Trophoblast cell (in vitro differentiated cells and primary cell): ENCODE results near the gene QSOX2.

Experiments
- DNase-seq, 2 donors: peaks; one replicate each; pipeline ENCODE4 v3.0.0-alpha.2; 2016
- H2AFZ ChIP-seq: 2 replicates; pipeline ENCODE4 v1.6.1; 2013; ENCODE audit warnings: low read length, moderate library complexity, mild to moderate bottlenecking; ENCODE audit not compliant: insufficient read depth, poor library complexity
- H2AK5ac ChIP-seq: 2 replicates; pipeline ENCODE4 v1.6.1; 2013; ENCODE audit warnings: mild to moderate bottlenecking, low read length
- H2BK120ac ChIP-seq: 2 replicates; pipeline ENCODE4 v1.6.1; 2013; ENCODE audit warnings: low read length, mild to moderate bottlenecking, moderate library complexity; ENCODE audit not compliant: insufficient read depth, poor library complexity
- H2BK12ac ChIP-seq: 2 replicates; pipeline ENCODE4 v1.6.1; 2013; ENCODE audit warnings: mild to moderate bottlenecking, low read length, moderate library complexity
- H2BK5ac ChIP-seq: 2 replicates; pipeline ENCODE4 v1.6.1; 2013; ENCODE audit warnings: low read length, low read depth, moderate library complexity, mild to moderate bottlenecking; ENCODE audit not compliant: poor library complexity
- H3K14ac ChIP-seq: 2 replicates; pipeline ENCODE4 v1.6.1; 2013; ENCODE audit warnings: mild to moderate bottlenecking, low read length
- H3K18ac ChIP-seq: 2 replicates; pipeline ENCODE4 v1.6.1; 2013; ENCODE audit warnings: mild to moderate bottlenecking, low read length
- H3K23ac ChIP-seq: 2 replicates; pipeline ENCODE4 v1.6.1; 2013; ENCODE audit warnings: low read length
- H3K27ac ChIP-seq: 2 replicates; pipeline ENCODE4 v1.5.1; 2013; ENCODE audit warnings: low read depth, mild to moderate bottlenecking, inconsistent platforms, low read length, moderate library complexity
- H3K27me3 ChIP-seq: 2 replicates; pipeline ENCODE4 v1.6.1; 2013; ENCODE audit warnings: inconsistent platforms, mild to moderate bottlenecking, low read length, moderate library complexity; ENCODE audit not compliant: insufficient read depth
- H3K36me3 ChIP-seq, 2 experiments: 1 replicate in 1 of 2; 2 replicates in 1 of 2; pipeline ENCODE4 v1.6.1; 2013; ENCODE audit warnings: low read length in 2 of 2, mild to moderate bottlenecking in 2 of 2, moderate library complexity in 1 of 2; ENCODE audit not compliant: insufficient read depth in 2 of 2, control insufficient read depth in 1 of 2
- H3K4ac ChIP-seq: 2 replicates; pipeline ENCODE4 v1.6.1; 2013; ENCODE audit warnings: low read depth, mild to moderate bottlenecking, low read length, moderate library complexity
- H3K4me1 ChIP-seq, 2 experiments: 1 replicate in 1 of 2; 2 replicates in 1 of 2; pipeline ENCODE4 v1.6.1; 2013; ENCODE audit warnings: low read length in 2 of 2, mild to moderate bottlenecking in 2 of 2, moderate library complexity in 1 of 2; ENCODE audit not compliant: insufficient read depth in 2 of 2, control insufficient read depth in 1 of 2
- H3K4me2 ChIP-seq: 2 replicates; pipeline ENCODE4 v1.6.1; 2013; ENCODE audit warnings: inconsistent platforms, mild to moderate bottlenecking, low read length, moderate library complexity
- H3K4me3 ChIP-seq: 2 replicates; pipeline ENCODE4 v1.5.1; 2013; ENCODE audit warnings: mild to moderate bottlenecking, low read depth, low read length, inconsistent platforms
- H3K79me1 ChIP-seq: one replicate; pipeline ENCODE4 v1.6.1; 2013; ENCODE audit warnings: low read length
- H3K79me2 ChIP-seq: 2 replicates; pipeline ENCODE4 v1.6.1; 2013; ENCODE audit warnings: low read length, mild to moderate bottlenecking; ENCODE audit not compliant: control insufficient read depth, insufficient read depth, poor library complexity
- H3K9ac ChIP-seq: 2 replicates; pipeline ENCODE4 v1.6.1; 2013; ENCODE audit warnings: mild to moderate bottlenecking, low read length
- H3K9me3 ChIP-seq: 2 replicates; pipeline ENCODE4 v1.6.1; 2013; ENCODE audit warnings: low read depth, mild to moderate bottlenecking, control low read depth, inconsistent platforms, low read length; ENCODE audit not compliant: insufficient read depth
- H4K12ac ChIP-seq: 2 replicates; pipeline ENCODE4 v1.6.1; 2013; ENCODE audit warnings: low read depth, mild to moderate bottlenecking, low read length, moderate library complexity
- H4K8ac ChIP-seq: 2 replicates; pipeline ENCODE4 v1.6.1; 2013; ENCODE audit warnings: low read depth, mild to moderate bottlenecking, low read length, moderate library complexity
- H4K91ac ChIP-seq: one replicate; pipeline ENCODE4 v1.6.1; 2013; ENCODE audit warnings: low read depth, mild to moderate bottlenecking, low read length, moderate library complexity
- WGBS: extraction: QIAGEN DNeasy Blood & Tissue Kit; methylation state at CpG from one replicate; pipeline ENCODE4 v1.1.7; 2013; ENCODE audit warnings: missing lambda C conversion rate; ENCODE audit not compliant: insufficient read length, insufficient coverage; ENCODE audit errors: extremely low coverage; 5-methylcytosine and 5-hydroxymethylcytosine counted together

The QSOX2 gene

GRCh38 chr9:136207616-136208015 is 38.0 kb downstream of the QSOX2 start:
- WGBS: no CpG with 5 or more reads among the region's 9 CpGs
- Histone ChIP-seq H3K14ac (no peak overlapping the region), H3K27ac (no peak overlapping the region), H3K4me1 (peaks cover 0 to 3% of the 10 kb centered on the region in 2 experiments), H2AK5ac (no peak overlapping the region), H3K4me2 (no peak overlapping the region), H3K9ac (no peak overlapping the region), H2BK5ac (no peak overlapping the region), H3K27me3 (peaks cover 24% of the 10 kb centered on the region), H3K18ac (no peak overlapping the region), H3K9me3 (peaks cover 10% of the 10 kb centered on the region), H3K79me1 (no peaks in the 10 kb centered on the region), H3K23ac (no peak overlapping the region), H2AFZ (no peak overlapping the region), H3K4me3 (no peak overlapping the region), H3K36me3 (peaks cover 0 to 5% of the 10 kb centered on the region in 2 experiments), H2BK12ac (no peak overlapping the region), H2BK120ac (no peak overlapping the region), H4K91ac (no peak overlapping the region), H3K79me2 (no peaks in the 10 kb centered on the region), H3K4ac (no peak overlapping the region), H4K8ac (no peak overlapping the region), H4K12ac (no peak overlapping the region)
- no peak for DNase-seq

GRCh38 chr9:136206602-136207275 is 38.9 kb downstream of the QSOX2 start:
- Histone ChIP-seq H4K8ac (no peak overlapping the region), H2BK12ac (no peak overlapping the region), H4K12ac (no peak overlapping the region), H3K27me3 (peaks cover 33% of the 10 kb centered on the region), H4K91ac (no peak overlapping the region), H3K9me3 (peaks cover 10% of the 10 kb centered on the region), H3K36me3 (peaks cover 0 to 5% of the 10 kb centered on the region in 2 experiments), H3K79me1 (no peaks in the 10 kb centered on the region), H3K27ac (no peak overlapping the region), H3K4me2 (no peak overlapping the region), H3K4ac (no peak overlapping the region), H2BK120ac (no peak overlapping the region), H3K14ac (no peak overlapping the region), H3K4me3 (no peak overlapping the region), H3K4me1 (peaks cover 0 to 3% of the 10 kb centered on the region in 2 experiments), H3K79me2 (no peaks in the 10 kb centered on the region), H2AFZ (no peak overlapping the region), H3K23ac (no peak overlapping the region), H2AK5ac (no peak overlapping the region), H3K9ac (no peak overlapping the region), H3K18ac (no peak overlapping the region), H2BK5ac (no peak overlapping the region)
- DNase-seq: no peak
- WGBS: no CpG with 5 or more reads among the region's 16 CpGs

GRCh38 chr9:136205707-136205992 is 40.0 kb downstream of the QSOX2 start:
- DNase-seq: no peak
- Histone ChIP-seq H3K23ac (no peak overlapping the region), H2BK12ac (no peak overlapping the region), H3K4ac (no peak overlapping the region), H3K4me3 (no peak overlapping the region), H2BK5ac (no peak overlapping the region), H3K14ac (no peak overlapping the region), H3K79me1 (no peaks in the 10 kb centered on the region), H3K18ac (no peak overlapping the region), H2BK120ac (no peak overlapping the region), H3K79me2 (no peaks in the 10 kb centered on the region), H3K27ac (no peak overlapping the region), H4K91ac (no peak overlapping the region), H3K9me3 (peaks cover 10% of the 10 kb centered on the region), H3K27me3 (peaks cover 44% of the 10 kb centered on the region), H4K8ac (no peak overlapping the region), H3K4me1 (peaks cover 0 to 3% of the 10 kb centered on the region in 2 experiments), H3K36me3 (peaks cover 0 to 5% of the 10 kb centered on the region in 2 experiments), H4K12ac (no peak overlapping the region), H3K4me2 (no peak overlapping the region), H3K9ac (no peak overlapping the region), H2AFZ (no peak overlapping the region), H2AK5ac (no peak overlapping the region)
- no CpG with 5 or more reads among the region's 5 CpGs for WGBS

- no CpG with 5 or more reads among the region's 70 CpGs for WGBS
- H3K4ac ChIP-seq: no peak within 1 kb of the TSS
Measured at GRCh38 chr9:136204838-136205706, 40.5 kb downstream of the QSOX2 start, which contains the start of gene LHX3. LHX3 (minus strand) TSS chr9:136205128; CDS start chr9:136205012, 116 bp downstream.

More at GRCh38 chr9:136204838-136205706, 40.5 kb downstream of the QSOX2 start, which contains the start of gene LHX3:
- no peak within 1 kb of the TSS for H3K14ac ChIP-seq
- no peak within 1 kb of the TSS for H2BK120ac ChIP-seq
- H3K36me3 ChIP-seq: peaks cover 0 to 5% of the 10 kb centered on the region in 2 experiments
- H3K79me1 ChIP-seq: no peaks in the 10 kb centered on the region
- peaks cover 15% of the 10 kb centered on the region for H3K9me3 ChIP-seq
- H2AFZ ChIP-seq: no peak within 1 kb of the TSS
- no peak within 1 kb of the TSS for H3K23ac ChIP-seq
- H3K4me2 ChIP-seq: no peak within 1 kb of the TSS
- DNase-seq: peak; percentile 5 to 43
- no peak within 1 kb of the TSS for H3K9ac ChIP-seq
- no peak within 1 kb of the TSS for H2BK5ac ChIP-seq
- H2AK5ac ChIP-seq: no peak within 1 kb of the TSS
- peaks cover 50% of the 10 kb centered on the region for H3K27me3 ChIP-seq
- no peak within 1 kb of the TSS for H3K4me3 ChIP-seq
- no peak within 1 kb of the TSS for H3K27ac ChIP-seq
- no peak within 1 kb of the TSS for H2BK12ac ChIP-seq
- no peak within 1 kb of the TSS for H4K12ac ChIP-seq
- peaks cover 0 to 3% of the 10 kb centered on the region in 2 experiments for H3K4me1 ChIP-seq
- no peaks in the 10 kb centered on the region for H3K79me2 ChIP-seq
- no peak within 1 kb of the TSS for H4K91ac ChIP-seq
- no peak within 1 kb of the TSS for H4K8ac ChIP-seq
- H3K18ac ChIP-seq: no peak within 1 kb of the TSS
